Measurements from ENCODE around the gene MSI1.

The MSI1 gene

GRCh38 chr12:120381752-120382419 is 12.9 kb upstream of the MSI1 start:
- TF ChIP-seq TEAD4 (IDR thresholded peaks at IDR 0.05) (no peak), EGR1 (IDR thresholded peaks at IDR 0.05) (no peak), RAD21 (IDR thresholded peaks at IDR 0.05; ENCODE audit: low read depth) (no peak), TCF12 (IDR thresholded peaks at IDR 0.05; ENCODE audit: low read depth) (no peak), EP300 (IDR thresholded peaks at IDR 0.05; ENCODE audit: borderline replicate concordance) (no peak), CREB1 (IDR thresholded peaks at IDR 0.05; ENCODE audit: low read depth) (no peak), MAX (IDR thresholded peaks at IDR 0.05) (no peak), YY1 (IDR thresholded peaks at IDR 0.05; ENCODE audit: low read depth) (no peak), FOXM1 (IDR thresholded peaks at IDR 0.05; ENCODE audit: borderline replicate concordance, low read depth) (no peak), CEBPB (IDR thresholded peaks at IDR 0.05) (no peak), TAF1 (IDR thresholded peaks at IDR 0.05; ENCODE audit: low read depth) (no peak), ZBTB7A (IDR thresholded peaks at IDR 0.05; ENCODE audit: low read depth) (no peak), USF1 (IDR thresholded peaks at IDR 0.05) (no peak), NFIC (IDR thresholded peaks at IDR 0.05) (no peak), REST (IDR thresholded peaks at IDR 0.05; ENCODE audit: low read depth) (no peak)

GRCh38 chr12:120378036-120378435 is 9.1 kb upstream of the MSI1 start:
- no peak for TF ChIP-seq MAX (IDR thresholded peaks at IDR 0.05)
- no peak for TF ChIP-seq ZBTB7A (IDR thresholded peaks at IDR 0.05; ENCODE audit: low read depth)
- no peak for TF ChIP-seq TCF12 (IDR thresholded peaks at IDR 0.05; ENCODE audit: low read depth)
- no peak for TF ChIP-seq FOXM1 (IDR thresholded peaks at IDR 0.05; ENCODE audit: borderline replicate concordance, low read depth)
- no peak for TF ChIP-seq CEBPB (IDR thresholded peaks at IDR 0.05)

GRCh38 chr12:120377611-120378010 is 8.6 kb upstream of the MSI1 start:
- no peak for TF ChIP-seq TCF12 (IDR thresholded peaks at IDR 0.05; ENCODE audit: low read depth)
- TF ChIP-seq RAD21 (IDR thresholded peaks at IDR 0.05; ENCODE audit: low read depth), result no peak
- TF ChIP-seq MAX (IDR thresholded peaks at IDR 0.05), result no peak
- TF ChIP-seq USF1 (IDR thresholded peaks at IDR 0.05), result no peak
- TF ChIP-seq NFIC (IDR thresholded peaks at IDR 0.05), result no peak
- no peak for TF ChIP-seq EP300 (IDR thresholded peaks at IDR 0.05; ENCODE audit: borderline replicate concordance)
- no peak for TF ChIP-seq TAF1 (IDR thresholded peaks at IDR 0.05; ENCODE audit: low read depth)
- TF ChIP-seq TEAD4 (IDR thresholded peaks at IDR 0.05), result no peak
- no peak for TF ChIP-seq EGR1 (IDR thresholded peaks at IDR 0.05)

GRCh38 chr12:120376934-120377572 is 8.1 kb upstream of the MSI1 start:
- TF ChIP-seq REST (IDR thresholded peaks at IDR 0.05; ENCODE audit: low read depth) (no peak), TCF12 (IDR thresholded peaks at IDR 0.05; ENCODE audit: low read depth) (no peak), EGR1 (IDR thresholded peaks at IDR 0.05) (no peak), TEAD4 (IDR thresholded peaks at IDR 0.05) (no peak), CREB1 (IDR thresholded peaks at IDR 0.05; ENCODE audit: low read depth) (no peak), RAD21 (IDR thresholded peaks at IDR 0.05; ENCODE audit: low read depth) (no peak), MAX (IDR thresholded peaks at IDR 0.05) (no peak), CEBPB (IDR thresholded peaks at IDR 0.05) (no peak)

GRCh38 chr12:120376416-120376815 is 7.5 kb upstream of the MSI1 start:
- TF ChIP-seq YY1 (IDR thresholded peaks at IDR 0.05; ENCODE audit: low read depth) (no peak), TCF12 (IDR thresholded peaks at IDR 0.05; ENCODE audit: low read depth) (no peak), CREB1 (IDR thresholded peaks at IDR 0.05; ENCODE audit: low read depth) (no peak), CEBPB (IDR thresholded peaks at IDR 0.05) (no peak), EP300 (IDR thresholded peaks at IDR 0.05; ENCODE audit: borderline replicate concordance) (no peak), USF1 (IDR thresholded peaks at IDR 0.05) (no peak), NFIC (IDR thresholded peaks at IDR 0.05) (no peak), MAX (IDR thresholded peaks at IDR 0.05) (no peak), RAD21 (IDR thresholded peaks at IDR 0.05; ENCODE audit: low read depth) (no peak), ZBTB7A (IDR thresholded peaks at IDR 0.05; ENCODE audit: low read depth) (no peak), TAF1 (IDR thresholded peaks at IDR 0.05; ENCODE audit: low read depth) (no peak), TEAD4 (IDR thresholded peaks at IDR 0.05) (no peak), FOXM1 (IDR thresholded peaks at IDR 0.05; ENCODE audit: borderline replicate concordance, low read depth) (no peak), EGR1 (IDR thresholded peaks at IDR 0.05) (no peak), REST (IDR thresholded peaks at IDR 0.05; ENCODE audit: low read depth) (no peak)

All from Ishikawa (cell line).